Cerebellar cortex (tissue), 1 donor: ENCODE results near the gene ELOVL4.

Experiments used
- DNase-seq: peaks from one replicate; pipeline ENCODE4 v3.0.0-alpha.2; 2015; ENCODE audit warnings: low spot score

ELOVL4 gene

DNA sequence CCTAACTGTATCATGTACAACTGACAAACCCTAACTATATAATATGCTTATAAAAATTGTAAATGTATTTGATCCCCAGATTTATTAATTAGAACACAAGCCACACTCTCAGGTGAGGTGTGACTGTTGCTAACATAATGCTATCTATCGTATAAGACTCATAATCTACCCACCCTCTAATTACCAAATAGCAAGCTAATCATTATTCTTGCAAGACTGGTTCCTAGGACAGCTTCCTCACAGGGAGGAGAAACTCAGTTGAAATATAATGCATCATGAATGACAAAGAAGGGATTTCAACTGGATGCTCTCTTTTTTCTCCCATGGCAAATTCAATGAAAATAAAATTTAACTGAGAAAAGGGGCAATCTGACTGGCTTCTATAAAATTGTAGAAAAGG, 35.4 kb downstream of the ELOVL4 start:
- DNase-seq = no peak

GRCh38 chr6:79909517-79909916, 37.8 kb downstream of the ELOVL4 start:
- no peak for DNase-seq

DNA sequence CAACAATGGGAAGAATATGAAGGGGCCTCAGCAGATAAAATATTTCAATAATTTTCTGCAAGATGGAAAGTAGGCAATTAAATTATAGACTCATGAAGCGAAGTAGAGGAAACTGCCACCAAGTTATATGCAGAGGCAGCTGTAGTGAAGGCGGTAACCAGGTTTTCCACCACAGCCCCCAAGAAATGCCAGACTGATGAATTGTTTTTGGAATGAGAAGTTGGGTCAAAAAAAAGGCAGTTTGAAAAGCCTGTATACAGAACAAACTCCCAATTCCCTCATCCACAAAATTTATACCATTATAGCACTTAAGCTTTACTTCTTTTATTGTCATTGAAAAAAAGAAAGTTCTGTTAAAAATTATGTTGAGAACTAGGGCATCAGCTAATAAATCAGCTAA, 45.3 kb downstream of the ELOVL4 start:
- DNase-seq = no peak

DNA sequence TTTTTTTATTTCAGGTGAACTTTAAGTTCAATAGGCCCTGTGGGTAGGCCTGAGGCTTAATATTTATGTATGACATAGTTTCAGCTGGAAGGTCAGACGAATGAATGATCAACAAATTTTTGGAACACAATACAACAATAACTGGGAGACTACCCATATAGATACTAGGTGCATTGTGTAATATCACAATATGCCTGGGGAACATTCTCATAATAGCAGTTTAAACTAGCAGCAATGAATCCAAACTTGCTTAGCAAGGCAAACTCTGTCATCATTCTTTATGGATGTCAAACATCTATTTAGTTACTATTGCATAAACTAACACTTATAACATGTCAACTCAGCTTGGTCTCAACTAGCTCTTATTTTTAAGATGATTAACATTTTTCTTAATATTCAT, 49.3 kb downstream of the ELOVL4 start:
- no peak for DNase-seq

DNA sequence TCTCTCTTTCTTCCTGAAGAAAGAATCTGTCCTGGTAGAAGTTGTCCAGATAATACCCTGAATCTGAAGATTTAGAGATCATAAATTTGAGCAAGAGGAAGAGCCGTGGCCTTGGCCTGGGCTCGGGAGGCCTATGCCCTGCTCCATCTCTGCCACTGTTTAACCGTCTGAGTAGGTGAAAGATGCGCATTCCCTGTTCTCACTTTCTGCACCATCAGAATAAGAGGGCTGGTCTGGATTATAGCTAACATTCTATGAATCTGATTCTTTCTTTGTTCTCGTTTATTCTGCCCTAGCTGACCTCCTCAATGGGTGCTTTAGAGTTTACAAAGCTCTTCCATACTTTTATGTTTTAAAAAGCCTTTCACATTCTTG, 51.3 kb downstream of the ELOVL4 start:
- DNase-seq = no peak

- DNase-seq = no peak
Observed at GRCh38 chr6:79895382-79896074, 51.8 kb downstream of the ELOVL4 start.

GRCh38 chr6:79894939-79895338, 52.4 kb downstream of the ELOVL4 start:
- no peak for DNase-seq

- no peak for DNase-seq
Observed at GRCh38 chr6:79888587-79888986, 58.8 kb downstream of the ELOVL4 start.

- peak; percentile 85 for DNase-seq
Observed at GRCh38 chr6:79878142-79878748, 69.1 kb downstream of the ELOVL4 start.

DNA sequence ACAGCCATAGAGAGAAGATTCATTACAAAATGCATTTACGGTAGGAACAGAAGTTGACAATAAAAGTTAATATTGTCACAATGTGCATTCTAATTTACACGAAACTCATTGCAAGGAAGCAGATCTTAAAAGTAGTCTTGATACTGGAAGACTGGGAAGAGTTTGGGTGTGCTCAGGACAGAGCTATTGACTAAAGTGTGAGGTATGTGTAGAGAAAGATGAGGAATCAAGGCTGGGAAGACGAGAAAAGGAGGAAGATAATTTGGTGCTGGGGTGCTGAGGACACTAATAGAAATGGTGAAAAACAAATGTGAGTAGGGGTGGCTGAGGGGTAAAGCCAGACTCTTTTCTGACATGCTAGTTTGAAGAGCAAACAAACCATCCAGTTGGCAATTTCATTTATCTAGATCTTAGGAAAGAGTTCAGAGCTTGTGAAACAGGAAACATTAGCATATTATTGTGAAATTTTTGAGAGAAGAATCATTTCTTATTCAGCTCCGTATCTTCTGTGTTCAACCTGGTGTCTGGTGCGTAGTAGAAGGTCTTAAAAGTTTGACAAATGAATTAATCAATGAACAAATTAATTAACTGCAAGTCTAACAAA, 72.7 kb downstream of the ELOVL4 start:
- DNase-seq = no peak

GRCh38 chr6:79872986-79873385, 74.4 kb downstream of the ELOVL4 start:
- no peak for DNase-seq

DNA sequence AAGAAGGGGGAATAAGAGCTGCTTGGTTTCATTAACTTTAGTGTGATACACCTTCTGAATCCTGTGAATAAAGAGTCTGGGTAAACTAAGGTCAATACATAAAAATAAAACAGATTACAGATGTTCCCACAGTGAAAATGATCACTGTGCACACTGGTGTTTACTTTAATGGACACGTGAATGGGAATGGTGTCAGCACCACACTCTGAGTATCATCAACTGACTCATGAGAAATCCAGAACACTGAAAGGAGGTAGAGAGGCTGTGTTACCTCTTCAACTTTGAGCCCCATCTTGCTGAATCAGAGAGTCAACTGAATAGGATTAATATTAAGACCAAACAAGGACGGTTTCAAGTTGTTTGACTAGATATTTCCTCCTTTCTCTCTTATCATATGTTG, 75.0 kb downstream of the ELOVL4 start:
- DNase-seq = no peak

GRCh38 chr6:79869600-79870084, 77.7 kb downstream of the ELOVL4 start:
- DNase-seq = peak; percentile 83

DNA sequence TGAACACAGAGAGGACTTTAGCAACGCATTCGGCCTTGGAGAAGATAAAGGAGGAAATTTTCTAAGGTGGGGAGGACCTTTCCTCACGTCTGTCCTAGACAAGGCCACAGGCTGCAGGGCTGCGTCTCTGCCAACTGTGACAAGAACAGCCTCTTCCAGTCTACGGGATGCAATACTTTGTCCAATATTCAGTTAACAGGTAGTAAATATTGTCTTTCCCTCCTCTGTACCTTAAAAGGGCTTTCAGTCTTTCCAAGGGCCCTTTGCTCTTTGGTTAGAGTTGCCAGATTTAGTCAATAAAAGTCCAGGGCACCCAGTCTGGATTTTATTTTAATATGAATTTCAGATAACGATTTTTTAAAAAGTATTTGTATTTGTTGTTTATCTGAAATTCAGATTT, 78.2 kb downstream of the ELOVL4 start:
- peak; percentile 26 for DNase-seq

DNA sequence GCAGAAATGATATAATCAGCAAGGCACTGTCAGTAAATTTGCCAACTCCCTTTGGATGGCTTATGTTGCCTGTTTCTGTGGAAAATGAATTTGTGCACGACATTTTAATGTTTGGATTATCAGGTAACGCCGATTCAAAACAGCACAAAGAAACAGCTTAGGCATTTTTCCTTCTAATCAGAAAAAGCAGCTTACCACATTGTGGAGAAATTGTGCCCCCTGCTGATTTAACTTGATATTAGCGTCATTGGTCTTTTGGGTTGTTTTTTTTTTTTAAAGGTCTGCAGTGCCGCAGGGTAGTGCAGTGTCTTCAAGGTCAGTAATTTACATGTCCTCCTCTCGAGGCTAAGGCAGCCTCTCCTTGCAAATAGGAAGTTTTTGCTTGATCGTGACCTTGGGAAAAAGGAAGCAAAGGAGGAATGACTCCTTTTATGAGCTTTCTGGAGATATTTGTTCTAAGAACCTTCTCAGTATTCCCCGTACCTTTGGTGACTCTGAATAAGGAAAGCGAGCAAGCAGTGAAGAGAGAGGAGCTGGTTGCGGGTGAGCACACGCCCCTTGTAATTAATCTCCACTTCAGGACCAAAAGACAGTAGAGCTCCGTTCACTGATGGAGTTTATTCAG, 79.1 kb downstream of the ELOVL4 start:
- peak; percentile 91 for DNase-seq
